HG03103 (cell line): Measurements from ENCODE around the gene PGA3.
"Not testable (repeated sequence)": the region's sequence is repeated elsewhere in the genome, so short reads cannot be mapped to it uniquely, and the experiment has no call there.

Source experiments
- ATAC-seq: cut with Tn5 transposase; IDR thresholded peaks from one replicate; pipeline ENCODE4 v1.9.1; 2021; ENCODE audit warnings: low read depth; ENCODE audit not compliant: unreplicated experiment

Gene PGA3

GRCh38 chr11:61248071-61248470 lies 44.8 kb downstream of the PGA3 start:
- ATAC-seq = not testable (repeated sequence)

- not testable (repeated sequence) for ATAC-seq
These were observed 45.9 kb downstream of the PGA3 start for GRCh38 chr11:61249201-61249600.

GRCh38 chr11:61250796-61251765 lies 47.8 kb downstream of the PGA3 start:
- ATAC-seq = not testable (repeated sequence)

GRCh38 chr11:61252332-61252731 lies 49.0 kb downstream of the PGA3 start:
- ATAC-seq = not testable (repeated sequence)

GRCh38 chr11:61254403-61255025 lies 51.2 kb downstream of the PGA3 start:
- ATAC-seq = no peak

DNA sequence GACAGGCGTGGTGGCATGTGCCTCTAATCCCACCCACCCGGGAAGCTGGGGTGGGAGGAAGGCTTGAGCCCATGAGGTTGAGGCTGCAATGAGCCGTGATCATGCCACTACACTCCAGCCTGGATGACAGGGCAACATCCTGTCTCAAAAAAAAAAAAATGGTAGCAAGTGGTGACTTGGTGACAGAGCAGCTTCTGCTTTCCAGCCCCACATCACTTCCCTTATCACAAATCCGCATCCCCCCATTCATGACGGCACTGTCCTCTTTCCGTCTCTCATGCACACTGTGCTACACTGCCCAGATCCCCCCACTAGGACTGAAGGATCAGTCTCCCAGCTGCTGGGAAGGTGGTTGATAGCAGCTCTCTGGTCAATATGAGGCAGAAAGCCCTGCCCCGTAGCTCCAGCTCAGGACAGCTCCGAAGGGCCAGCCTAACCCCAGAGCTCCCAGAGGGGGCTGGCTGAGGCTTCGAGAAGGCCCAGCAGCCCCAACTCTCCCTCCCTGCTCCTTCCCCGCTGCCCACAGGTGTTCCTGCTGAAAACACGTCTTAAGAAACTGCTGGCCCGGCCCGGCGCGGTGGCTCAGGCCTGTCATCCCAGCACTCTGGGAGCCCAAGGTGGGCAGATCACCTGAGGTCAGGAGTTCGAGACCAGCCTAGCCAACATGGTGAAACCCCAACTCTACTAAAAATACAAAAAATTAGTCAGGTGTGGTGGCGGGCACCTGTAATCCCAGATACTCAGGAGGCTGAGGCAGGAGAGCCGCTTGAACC lies 53.6 kb downstream of the PGA3 start:
- ATAC-seq = no peak

DNA sequence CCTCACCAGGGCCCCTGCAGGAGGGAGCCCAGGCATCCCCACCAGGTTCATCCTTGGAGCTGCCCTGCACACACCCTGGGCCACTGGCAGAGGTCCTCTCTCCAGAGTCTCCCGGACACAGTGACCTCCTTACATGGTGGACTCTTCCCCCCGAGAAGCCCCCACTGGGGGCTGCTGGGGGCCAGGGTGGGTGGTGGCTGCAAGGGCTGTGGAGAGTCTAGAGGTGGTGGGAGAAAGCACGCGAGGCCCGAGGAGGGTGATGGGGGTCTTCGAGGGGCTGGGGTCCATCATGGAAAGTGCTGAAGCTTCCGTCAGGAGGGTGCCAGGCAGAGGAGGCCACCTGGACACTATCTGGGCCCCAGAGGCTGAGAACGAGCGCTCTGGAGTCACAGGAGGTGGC lies 55.2 kb downstream of the PGA3 start:
- ATAC-seq = no peak

- no peak for ATAC-seq
These were observed 56.0 kb downstream of the PGA3 start for GRCh38 chr11:61259363-61259762.
